Upper lobe of left lung (tissue), 4 donors: ENCODE measurements around the gene ADARB1.

Source experiments
- POLR2A ChIP-seq, 4 donors: fragments of 450-650 bp; IDR thresholded peaks; one replicate each; pipeline ENCODE4 v1.5.1; 2016 to 2017; ENCODE audit warnings: antibody characterized with exemption in 4 of 4, mild to moderate bottlenecking in 2 of 4
- TF ChIP-seq, protein P1 (sequence below), 6 experiments: fragments of 450-650 bp in 4 of 6; fragments of 200-600 bp in 2 of 6; sonication (generic) in 2 of 6; IDR thresholded peaks; one replicate each; pipeline ENCODE4 v1.5.1; 2016 to 2019; ENCODE audit warnings: antibody characterized with exemption in 6 of 6

DNA sequence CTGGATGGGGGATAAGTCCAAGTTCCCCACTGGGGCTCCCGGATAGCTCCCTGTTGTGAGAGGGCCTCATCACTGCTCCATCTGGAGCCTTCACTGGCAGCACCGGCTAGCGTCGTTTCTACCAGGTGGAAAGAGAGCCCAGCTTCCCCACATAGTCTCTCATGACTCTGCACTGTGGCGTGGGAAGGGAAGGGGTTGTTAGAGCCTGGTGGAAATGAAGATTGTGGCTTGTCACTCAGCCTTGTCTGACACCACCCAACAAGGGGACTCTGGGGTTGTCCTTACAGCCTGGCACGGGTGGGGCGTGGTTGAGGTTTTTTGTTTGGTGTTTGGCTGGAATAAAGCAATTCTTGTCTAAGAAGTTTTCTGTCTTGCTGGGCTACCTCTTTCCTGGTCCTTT is 94.6 kb downstream of the ADARB1 start:
- TF ChIP-seq, protein P1, sequence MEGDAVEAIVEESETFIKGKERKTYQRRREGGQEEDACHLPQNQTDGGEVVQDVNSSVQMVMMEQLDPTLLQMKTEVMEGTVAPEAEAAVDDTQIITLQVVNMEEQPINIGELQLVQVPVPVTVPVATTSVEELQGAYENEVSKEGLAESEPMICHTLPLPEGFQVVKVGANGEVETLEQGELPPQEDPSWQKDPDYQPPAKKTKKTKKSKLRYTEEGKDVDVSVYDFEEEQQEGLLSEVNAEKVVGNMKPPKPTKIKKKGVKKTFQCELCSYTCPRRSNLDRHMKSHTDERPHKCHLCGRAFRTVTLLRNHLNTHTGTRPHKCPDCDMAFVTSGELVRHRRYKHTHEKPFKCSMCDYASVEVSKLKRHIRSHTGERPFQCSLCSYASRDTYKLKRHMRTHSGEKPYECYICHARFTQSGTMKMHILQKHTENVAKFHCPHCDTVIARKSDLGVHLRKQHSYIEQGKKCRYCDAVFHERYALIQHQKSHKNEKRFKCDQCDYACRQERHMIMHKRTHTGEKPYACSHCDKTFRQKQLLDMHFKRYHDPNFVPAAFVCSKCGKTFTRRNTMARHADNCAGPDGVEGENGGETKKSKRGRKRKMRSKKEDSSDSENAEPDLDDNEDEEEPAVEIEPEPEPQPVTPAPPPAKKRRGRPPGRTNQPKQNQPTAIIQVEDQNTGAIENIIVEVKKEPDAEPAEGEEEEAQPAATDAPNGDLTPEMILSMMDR (IDR thresholded peaks at IDR 0.05) = no peak
- TF ChIP-seq POLR2A (IDR thresholded peaks at IDR 0.05) = no peak
